Activated T-cell treated with anti-CD3 and anti-CD28 coated beads, Interleukin-2, amount 50 U/mL, for 4 hours (primary cell): ENCODE results near the gene VOPP1. TPM values are rescaled to one million over a fixed set of nuclear protein-coding genes. Genes with fewer than 3 reads are reported as not detected.
A peak's percentile ranks its signal among the peaks of the same experiment; 100 is the strongest.

ENCODE experiments used
- ATAC-seq, 2 donors: fragments of 200-7000 bp; cut with Tn5 transposase; one replicate each; pipeline ENCODE4 v1.10.0; 2021
- DNase-seq: peaks from one replicate; pipeline ENCODE4 v3.0.0-alpha.2; 2020
- H3K27me3 Mint-ChIP-seq: one replicate; pipeline ENCODE4 v1.8.0; 2021; ENCODE audit warnings: low read depth, mixed read lengths
- H3K36me3 Mint-ChIP-seq: one replicate; pipeline ENCODE4 v1.8.0; 2022; ENCODE audit warnings: mixed read lengths; ENCODE audit not compliant: insufficient read depth
- H3K4me1 Mint-ChIP-seq: one replicate; pipeline ENCODE4 v1.8.0; 2021; ENCODE audit warnings: low read depth, mixed read lengths
- H3K4me3 Mint-ChIP-seq: one replicate; pipeline ENCODE4 v1.8.0; 2021; ENCODE audit warnings: mild to moderate bottlenecking, moderate library complexity, mixed read lengths
- H3K9me3 Mint-ChIP-seq: one replicate; pipeline ENCODE4 v1.8.0; 2021; ENCODE audit warnings: mixed read lengths
- total RNA-seq, 3 donors: library from RNA; stranded (reverse); gene quantifications; one replicate each; pipeline ENCODE4 v1.2.1, GENCODE V29; 2021

The VOPP1 gene
- total RNA-seq, 3 donors from 2014 or later: 63.6 to 103 (median 99.2) TPM

GRCh38 chr7:55439627-55440026 is 132.7 kb downstream of the VOPP1 start:
- Mint-ChIP-seq H3K9me3 (no peaks in the 10 kb centered on the region), H3K36me3 (no peaks in the 10 kb centered on the region), H3K27me3 (no peaks in the 10 kb centered on the region), H3K4me3 (no peak overlapping the region), H3K4me1 (peaks cover 42% of the 10 kb centered on the region)
- DNase-seq (no peak), ATAC-seq (peak; percentile 29 to 37)

DNA sequence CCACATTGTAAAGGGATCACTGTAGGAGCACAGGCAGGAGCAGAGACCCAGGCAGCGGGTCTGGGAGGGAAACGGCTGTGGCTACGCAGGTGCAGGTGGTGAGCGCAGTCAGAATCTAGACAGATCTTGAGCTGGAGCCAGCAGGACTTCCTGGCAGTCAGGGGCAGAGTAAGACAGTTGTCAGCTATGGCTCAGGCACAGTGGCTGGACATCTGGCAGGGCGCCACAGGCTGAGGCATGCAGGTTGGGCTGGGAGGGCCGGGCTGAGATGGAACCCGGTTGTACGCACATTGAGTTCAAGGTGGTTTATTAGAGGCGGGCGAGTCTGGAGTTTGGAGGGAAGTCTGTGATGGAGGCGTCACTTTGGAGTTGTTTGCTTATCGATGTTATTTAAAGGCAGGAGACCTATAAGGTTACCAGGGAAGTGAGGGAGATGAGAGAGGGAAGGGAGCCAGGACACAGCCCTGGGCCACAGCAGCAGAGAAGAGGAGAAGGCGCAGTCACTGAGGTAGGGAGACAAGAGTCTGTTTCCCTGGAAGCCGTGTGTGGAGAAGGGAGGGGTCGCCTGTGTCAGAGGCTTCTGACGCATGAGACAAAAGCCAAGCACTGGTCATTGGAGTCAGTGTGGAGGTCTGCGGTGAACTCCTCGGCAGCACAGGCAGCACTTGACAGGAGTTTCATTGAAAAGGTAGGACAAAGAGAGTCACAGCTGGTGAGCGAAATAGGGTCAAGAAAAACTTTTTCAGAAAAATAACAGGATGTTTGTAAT is 133.4 kb downstream of the VOPP1 start:
- no peaks in the 10 kb centered on the region for H3K27me3 Mint-ChIP-seq
- DNase-seq: no peak
- H3K36me3 Mint-ChIP-seq: no peaks in the 10 kb centered on the region
- peaks cover 42% of the 10 kb centered on the region for H3K4me1 Mint-ChIP-seq
- H3K9me3 Mint-ChIP-seq: no peaks in the 10 kb centered on the region
- H3K4me3 Mint-ChIP-seq: no peak overlapping the region
- ATAC-seq: peak; percentile 26 to 31

GRCh38 chr7:55438085-55438756 is 134.1 kb downstream of the VOPP1 start:
- Mint-ChIP-seq H3K9me3 (no peaks in the 10 kb centered on the region), H3K36me3 (no peaks in the 10 kb centered on the region), H3K27me3 (no peaks in the 10 kb centered on the region), H3K4me3 (no peak overlapping the region), H3K4me1 (peaks cover 47% of the 10 kb centered on the region)
- DNase-seq (no peak), ATAC-seq (no peak)

GRCh38 chr7:55437375-55437774 is 134.9 kb downstream of the VOPP1 start:
- H3K4me1 Mint-ChIP-seq: peaks cover 53% of the 10 kb centered on the region

DNA sequence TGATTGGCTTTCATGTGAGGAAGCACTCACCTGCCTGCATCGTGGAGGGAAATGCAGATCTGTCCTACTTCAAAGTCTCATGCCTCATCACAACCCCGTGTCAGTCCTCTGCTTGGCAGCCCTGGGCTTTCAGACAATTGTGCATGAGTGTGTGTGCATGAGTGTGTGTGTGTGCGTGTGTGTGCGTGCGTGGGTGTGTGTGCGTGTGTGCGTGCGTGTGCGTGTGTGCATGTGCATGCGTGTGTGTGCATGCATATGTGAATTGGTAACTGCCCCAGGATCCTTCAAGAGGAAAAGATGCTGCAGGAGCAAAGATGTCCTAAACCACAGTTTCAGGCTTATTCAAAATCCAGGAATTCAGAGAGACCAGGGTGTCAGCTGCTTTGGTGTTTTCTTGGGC is 135.8 kb downstream of the VOPP1 start:
- H3K36me3 Mint-ChIP-seq: no peaks in the 10 kb centered on the region
- peaks cover 53% of the 10 kb centered on the region for H3K4me1 Mint-ChIP-seq
- H3K4me3 Mint-ChIP-seq: no peak overlapping the region
- no peak for ATAC-seq
- no peaks in the 10 kb centered on the region for H3K9me3 Mint-ChIP-seq
- DNase-seq: no peak
- no peaks in the 10 kb centered on the region for H3K27me3 Mint-ChIP-seq

More at GRCh38 chr7:55437375-55437774, 134.9 kb downstream of the VOPP1 start:
- DNase-seq (no peak), ATAC-seq (no peak)
- H3K9me3 Mint-ChIP-seq: no peaks in the 10 kb centered on the region
- H3K36me3 Mint-ChIP-seq: no peaks in the 10 kb centered on the region
- H3K4me3 Mint-ChIP-seq: no peak overlapping the region
- H3K27me3 Mint-ChIP-seq: no peaks in the 10 kb centered on the region

- H3K36me3 Mint-ChIP-seq: no peaks in the 10 kb centered on the region
- H3K4me3 Mint-ChIP-seq: no peak overlapping the region
- peaks cover 53% of the 10 kb centered on the region for H3K4me1 Mint-ChIP-seq
Observed at GRCh38 chr7:55435466-55435865, 136.8 kb downstream of the VOPP1 start.

GRCh38 chr7:55432939-55433784 is 139.1 kb downstream of the VOPP1 start:
- Mint-ChIP-seq H3K27me3 (no peaks in the 10 kb centered on the region), H3K36me3 (no peaks in the 10 kb centered on the region), H3K4me1 (peaks cover 33% of the 10 kb centered on the region), H3K4me3 (no peak overlapping the region), H3K9me3 (no peaks in the 10 kb centered on the region)
- DNase-seq: no peak
- peak; percentile 66 to 73 for ATAC-seq

More at GRCh38 chr7:55435466-55435865, 136.8 kb downstream of the VOPP1 start:
- ATAC-seq (no peak), DNase-seq (no peak)
- H3K9me3 Mint-ChIP-seq: no peaks in the 10 kb centered on the region
- H3K27me3 Mint-ChIP-seq: no peaks in the 10 kb centered on the region

DNA sequence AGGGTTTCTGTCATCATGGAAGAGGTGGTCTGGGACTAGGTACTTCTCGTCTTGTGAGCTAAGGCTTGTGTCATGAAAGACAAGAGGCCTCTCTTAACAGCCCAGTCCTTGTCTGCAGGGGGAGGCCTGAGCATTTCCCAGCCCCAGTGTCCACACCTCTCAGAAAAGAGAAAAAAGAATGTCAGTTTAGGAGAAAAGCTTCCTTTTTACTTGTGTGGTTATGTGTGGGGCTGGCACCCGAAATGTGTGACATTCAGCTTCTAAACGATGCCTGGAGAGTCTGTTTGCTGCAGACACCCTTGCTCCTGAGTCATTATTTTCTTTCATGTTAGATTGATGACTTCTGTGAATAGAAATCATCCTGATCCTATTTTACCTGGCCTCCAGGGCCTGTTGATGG is 139.8 kb downstream of the VOPP1 start:
- Mint-ChIP-seq H3K4me3 (no peak overlapping the region), H3K36me3 (no peaks in the 10 kb centered on the region), H3K9me3 (no peaks in the 10 kb centered on the region), H3K27me3 (no peaks in the 10 kb centered on the region), H3K4me1 (peaks cover 29% of the 10 kb centered on the region)
- DNase-seq (no peak), ATAC-seq (peak in 1 of 2 donors; percentile 26)

GRCh38 chr7:55431898-55432297 is 140.4 kb downstream of the VOPP1 start:
- Mint-ChIP-seq H3K36me3 (peaks cover under 1% of the 10 kb centered on the region), H3K4me1 (peaks cover 32% of the 10 kb centered on the region), H3K27me3 (no peaks in the 10 kb centered on the region), H3K9me3 (no peaks in the 10 kb centered on the region), H3K4me3 (no peak overlapping the region)
- DNase-seq (no peak), ATAC-seq (no peak)

GRCh38 chr7:55429835-55430499 is 142.3 kb downstream of the VOPP1 start:
- no peak overlapping the region for H3K4me3 Mint-ChIP-seq
- H3K36me3 Mint-ChIP-seq: peaks cover 16% of the 10 kb centered on the region
- DNase-seq: no peak
- no peaks in the 10 kb centered on the region for H3K9me3 Mint-ChIP-seq
- H3K27me3 Mint-ChIP-seq: no peaks in the 10 kb centered on the region
- H3K4me1 Mint-ChIP-seq: peaks cover 21% of the 10 kb centered on the region
- no peak for ATAC-seq

GRCh38 chr7:55427800-55428199 is 144.5 kb downstream of the VOPP1 start:
- Mint-ChIP-seq H3K36me3 (peaks cover 16% of the 10 kb centered on the region), H3K4me1 (peaks cover 12% of the 10 kb centered on the region), H3K27me3 (no peaks in the 10 kb centered on the region), H3K4me3 (no peak overlapping the region), H3K9me3 (no peaks in the 10 kb centered on the region)
- ATAC-seq (no peak), DNase-seq (no peak)

DNA sequence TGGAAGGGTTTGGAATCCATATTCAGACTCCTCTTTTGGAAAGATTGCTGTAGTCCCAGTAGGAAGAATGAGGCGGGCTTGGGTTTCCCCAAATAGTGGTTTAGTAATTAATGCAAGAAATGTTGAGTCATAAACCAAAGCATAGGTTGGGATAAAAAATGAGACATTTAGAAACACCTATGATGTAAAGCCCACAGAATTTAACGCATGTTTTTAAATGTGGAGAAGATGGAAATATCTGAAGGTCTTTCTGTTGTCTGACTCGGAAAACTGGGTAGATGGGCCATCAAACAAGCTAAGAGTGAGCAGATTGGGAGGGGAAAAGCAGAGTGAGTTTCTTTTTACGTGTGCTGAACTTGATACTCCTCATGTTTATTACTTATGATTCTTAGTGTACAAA is 145.0 kb downstream of the VOPP1 start:
- no peak for DNase-seq
- Mint-ChIP-seq H3K4me1 (peaks cover 10% of the 10 kb centered on the region), H3K4me3 (no peak overlapping the region), H3K27me3 (no peaks in the 10 kb centered on the region), H3K9me3 (no peaks in the 10 kb centered on the region), H3K36me3 (peaks cover 18% of the 10 kb centered on the region)
- peak; percentile 21 to 37 for ATAC-seq

GRCh38 chr7:55426676-55427075 is 145.6 kb downstream of the VOPP1 start:
- Mint-ChIP-seq H3K4me1 (peaks cover 10% of the 10 kb centered on the region), H3K36me3 (peaks cover 20% of the 10 kb centered on the region), H3K4me3 (no peak overlapping the region), H3K27me3 (no peaks in the 10 kb centered on the region), H3K9me3 (no peaks in the 10 kb centered on the region)
- DNase-seq (no peak), ATAC-seq (no peak)
